Stimulated activated CD8-positive, alpha-beta memory T cell treated with anti-CD3 and anti-CD28 coated beads, Interleukin-12 subunit alpha, Interleukin-12 subunit beta, amount 100 ng/mL, for 24 hours (primary cell): ENCODE measurements around the gene SLC35A3.

ENCODE experiments used
- DNase-seq: peaks from one replicate; pipeline ENCODE4 v3.0.0-alpha.2; 2020; ENCODE audit errors: extremely low read depth

The SLC35A3 gene

DNA sequence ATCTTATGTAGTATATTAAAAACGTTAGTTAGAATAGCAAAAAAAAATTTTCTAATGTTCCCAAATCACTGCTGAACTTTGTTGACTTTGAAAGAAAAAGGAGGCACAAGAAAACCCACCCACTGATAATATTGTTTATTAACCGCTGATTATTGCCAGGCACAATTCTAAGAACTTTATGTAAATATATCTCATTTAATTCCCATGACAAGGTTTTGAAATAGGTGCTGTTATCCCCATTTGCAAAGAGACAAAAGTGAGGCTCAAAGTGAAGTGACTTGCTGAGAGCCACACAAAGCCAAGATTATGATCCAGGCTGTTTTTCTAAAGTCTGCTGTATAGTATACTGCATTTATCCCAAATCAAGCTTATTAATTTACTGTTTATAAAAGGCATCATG is 106.5 kb downstream of the SLC35A3 start:
- no peak for DNase-seq

DNA sequence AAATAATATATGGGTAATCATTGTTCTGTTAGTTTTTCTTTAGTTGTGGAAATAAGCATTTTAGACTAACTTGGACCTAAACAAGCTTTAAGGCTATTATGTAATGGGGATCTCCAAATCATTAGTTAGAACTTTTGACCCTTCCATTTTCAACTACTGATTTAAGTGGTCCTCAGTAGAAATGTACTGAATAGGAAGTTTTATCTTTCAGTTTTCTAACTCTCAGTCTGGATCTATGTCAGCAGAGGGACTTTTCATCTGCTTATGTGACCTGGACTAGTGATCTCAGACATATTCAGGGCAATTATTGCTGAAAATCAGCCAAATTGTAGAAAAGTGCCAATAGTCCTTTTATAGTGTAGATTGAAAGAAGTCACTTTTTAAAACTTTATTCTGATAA is 106.9 kb downstream of the SLC35A3 start:
- no peak for DNase-seq

DNA sequence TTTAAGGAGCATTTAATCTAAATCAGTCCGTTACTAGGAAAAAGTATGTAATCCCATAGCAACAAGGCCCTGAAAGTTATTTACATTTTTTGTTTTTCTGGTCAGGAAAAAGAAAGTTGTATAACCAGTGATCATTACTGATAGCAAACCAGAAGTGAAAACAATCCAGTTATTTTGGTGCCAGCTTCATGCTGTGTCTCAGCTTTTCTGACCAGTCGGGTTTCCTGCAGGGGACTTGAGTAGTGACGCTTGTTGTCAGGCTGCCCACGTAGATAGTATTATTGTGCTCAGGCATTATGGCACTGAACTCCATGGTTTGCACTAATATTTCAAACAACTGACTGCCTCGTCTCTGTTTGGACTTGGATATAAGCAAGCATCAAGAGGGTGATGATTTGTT is 107.7 kb downstream of the SLC35A3 start:
- no peak for DNase-seq

DNA sequence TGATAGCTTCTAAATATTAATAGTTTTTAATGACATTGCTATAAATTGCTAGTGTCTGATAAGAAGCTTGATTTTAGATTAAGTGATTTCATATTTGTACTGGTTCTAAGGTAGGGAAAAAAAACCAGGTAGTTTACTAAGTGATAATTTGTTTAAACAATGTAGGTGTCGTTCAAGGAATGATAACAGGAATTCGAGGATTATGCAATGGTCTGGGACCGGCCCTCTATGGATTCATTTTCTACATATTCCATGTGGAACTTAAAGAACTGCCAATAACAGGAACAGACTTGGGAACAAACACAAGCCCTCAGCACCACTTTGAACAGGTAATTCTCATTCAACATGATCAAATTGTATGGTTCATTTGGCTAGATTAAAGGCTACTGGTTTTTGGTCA is 110.5 kb downstream of the SLC35A3 start:
- no peak for DNase-seq
